SU-DHL-6 (cell line): ENCODE results near the gene UBR3.

Experiments used
- CTCF ChIP-seq: fragments of 200-600 bp; sonication (generic); IDR thresholded peaks from one replicate; pipeline ENCODE4 v1.5.1; 2017; ENCODE audit warnings: antibody characterized with exemption, mild to moderate bottlenecking, low read length, moderate library complexity; ENCODE audit not compliant: insufficient read depth, poor library complexity, severe bottlenecking
- EZH2phosphoT487 ChIP-seq: fragments of 200-600 bp; sonication (generic), shearing (Covaris generic); conservative IDR thresholded peaks from 2 replicates; pipeline ENCODE4 v1.6.1; 2018; ENCODE audit warnings: mild to moderate bottlenecking, antibody characterized with exemption, low read length, moderate library complexity, mixed read lengths

GRCh38 chr2:170122883-170123547 lies 295.8 kb downstream of the UBR3 start:
- TF ChIP-seq CTCF (no peak), EZH2phosphoT487 (no peak)
